Measurements from ENCODE around the gene CD44.

DNA sequence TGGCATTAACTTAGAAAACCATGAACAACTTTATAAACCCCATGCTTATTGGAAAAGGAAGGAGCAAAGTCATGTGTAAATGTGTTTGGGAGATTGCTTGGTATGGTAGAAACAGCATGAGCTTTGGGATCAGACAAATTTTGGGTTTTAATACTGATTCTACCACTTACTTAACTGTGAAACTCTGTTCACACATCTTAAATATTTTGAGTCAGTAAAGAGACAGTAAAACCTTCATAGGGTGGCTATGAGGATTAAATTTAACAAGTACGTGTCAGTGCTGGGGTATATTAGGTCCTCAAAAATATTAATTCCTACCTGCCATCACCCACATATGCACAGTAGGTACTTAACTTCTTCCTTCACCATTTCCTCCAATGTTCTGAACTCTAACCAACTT, 96.5 kb downstream of the CD44 start:
- TF ChIP-seq FOXP2 (optimal IDR thresholded peaks at IDR 0.05; ENCODE audit: control extremely low read depth, extremely low read length, insufficient read depth) (no peak), EZH2 (IDR thresholded peaks at IDR 0.05) (no peak)

Data from SK-N-MC (cell line).